NCI-H69 (cell line): ENCODE results near the gene THNSL1.

Source experiments
- DNase-seq: peaks from one replicate; lab custom pipeline; 2025; lab: John Stamatoyannopoulos, UW

The THNSL1 gene

DNA sequence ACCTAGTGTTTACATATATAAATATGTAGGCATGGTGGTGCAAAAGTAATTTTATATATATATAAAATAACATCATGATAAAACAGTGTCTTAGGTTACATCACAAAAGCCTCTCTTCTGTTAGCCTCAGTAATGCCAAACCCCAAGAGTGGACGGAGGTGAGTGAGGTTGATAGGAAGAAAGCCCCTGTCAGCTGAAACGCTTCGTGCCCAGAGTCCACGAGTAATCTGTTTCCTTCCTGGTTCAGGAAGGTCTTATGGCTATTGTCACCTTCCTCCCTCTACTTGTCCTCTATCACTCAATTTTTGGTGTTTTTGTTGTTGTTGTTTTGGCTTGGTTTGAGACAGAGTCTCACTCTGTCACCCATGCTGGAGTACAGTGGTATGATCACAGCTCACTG is 41.5 kb downstream of the THNSL1 start:
- DNase-seq = no peak

DNA sequence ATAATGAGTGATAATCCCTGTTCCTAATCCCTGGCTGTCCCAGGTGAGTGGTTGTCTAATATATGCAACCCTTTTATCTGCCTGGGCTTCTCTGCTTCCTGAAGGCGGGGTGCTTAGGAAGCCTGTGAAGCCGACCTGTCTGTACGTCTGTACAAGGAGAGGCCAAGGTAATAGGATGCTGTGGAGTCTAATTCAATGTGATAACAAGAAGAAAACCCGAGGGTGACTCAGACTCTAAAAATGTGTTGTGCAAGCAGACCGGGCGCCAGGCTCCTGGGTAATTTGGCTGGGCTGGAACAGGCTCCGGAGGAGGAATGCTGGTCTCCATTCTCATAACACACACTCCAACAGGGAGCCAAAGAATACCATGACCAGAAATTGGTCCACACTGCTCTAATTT is 43.6 kb downstream of the THNSL1 start:
- DNase-seq = peak; percentile 67

DNA sequence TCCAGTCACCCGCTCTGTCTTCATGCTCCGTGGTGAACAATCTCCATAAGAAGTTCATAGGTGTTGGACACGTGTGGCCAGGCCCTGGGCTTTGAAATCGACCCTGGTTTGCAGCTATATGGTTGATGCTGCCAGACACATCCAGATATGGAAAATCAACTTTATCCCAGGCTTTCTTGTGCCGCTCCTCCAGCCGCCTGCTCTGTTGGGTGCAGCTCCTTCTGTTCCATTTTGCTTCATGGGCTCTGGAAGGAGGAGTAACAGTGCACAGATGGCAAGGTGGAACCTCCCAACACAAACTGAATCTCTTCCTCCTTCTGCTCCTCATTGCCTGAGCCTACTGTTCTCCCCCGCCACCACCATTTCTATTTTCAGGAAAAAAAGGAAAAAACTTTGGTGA is 44.7 kb downstream of the THNSL1 start:
- DNase-seq = peak; percentile 33

DNA sequence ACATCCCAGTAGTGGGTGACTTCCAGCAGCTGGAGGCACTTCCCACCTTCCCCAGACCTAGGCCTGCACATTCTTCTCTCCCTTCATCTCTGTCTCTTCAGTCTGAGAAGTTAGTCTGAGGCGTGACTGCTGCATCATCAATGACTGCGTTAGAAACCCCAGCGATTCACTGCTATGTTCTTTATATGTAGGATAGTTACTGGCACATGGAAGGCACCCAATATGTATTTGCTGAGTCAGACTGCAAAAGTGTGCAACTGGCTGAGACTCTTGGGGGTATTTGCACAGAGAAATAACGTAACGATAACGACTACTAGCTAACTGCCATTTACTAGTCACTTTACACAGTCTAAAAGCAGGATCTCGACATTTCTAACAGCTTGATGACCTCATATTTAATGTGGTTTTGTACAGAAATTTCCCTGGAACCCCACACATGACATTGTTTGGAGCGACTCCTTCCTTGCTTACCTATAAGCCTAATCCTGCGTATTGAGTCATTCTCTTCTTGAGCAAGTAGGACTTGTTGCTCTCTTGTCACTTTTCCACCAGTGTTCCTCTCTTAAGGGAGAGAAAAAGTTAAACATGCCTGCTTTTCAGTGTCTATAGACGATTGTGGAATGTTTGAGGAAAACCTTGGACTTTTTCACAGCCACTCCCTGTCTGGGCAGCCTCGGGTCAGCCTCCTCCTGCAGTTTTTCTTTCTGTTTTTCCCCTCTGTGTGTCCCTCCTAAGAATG is 45.5 kb downstream of the THNSL1 start:
- peak; percentile 11 for DNase-seq

DNA sequence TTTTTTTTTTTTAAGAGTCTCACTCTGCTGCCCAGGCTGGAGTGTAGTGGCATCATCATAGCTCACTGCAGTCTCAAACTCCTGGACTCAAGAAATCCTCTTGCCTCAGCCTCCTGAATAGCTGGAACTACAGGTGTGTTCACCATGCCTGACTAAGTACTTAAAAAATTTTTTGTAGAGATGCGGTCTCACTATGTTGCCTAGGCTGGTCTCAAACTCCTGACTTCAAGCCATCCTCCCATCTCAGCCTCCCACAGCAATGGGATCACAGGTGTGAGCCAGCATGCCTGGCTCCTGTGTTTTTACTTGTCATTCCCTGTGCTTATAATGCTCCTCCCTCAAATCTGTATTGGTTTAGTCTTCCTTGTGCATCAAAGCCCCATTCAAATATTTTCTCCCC is 46.7 kb downstream of the THNSL1 start:
- DNase-seq = no peak

DNA sequence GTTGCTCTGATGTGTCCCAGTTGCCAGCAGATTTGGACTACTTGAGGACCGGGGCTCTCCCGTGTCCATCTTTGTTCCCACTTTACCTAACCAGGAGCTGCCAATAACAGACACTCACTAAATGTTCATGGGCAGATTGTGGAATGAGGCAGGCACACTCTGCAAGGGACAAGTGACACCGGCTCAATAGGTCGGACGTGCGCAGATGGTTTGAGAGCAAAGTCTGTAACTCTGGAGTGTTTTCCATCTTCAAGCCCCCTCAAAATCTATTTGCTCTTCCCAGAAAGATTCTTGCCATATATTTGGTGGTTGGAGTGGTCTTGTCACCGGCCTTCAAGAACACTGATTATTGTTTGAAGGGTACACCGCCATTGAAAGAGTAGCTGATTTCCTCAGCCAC is 47.2 kb downstream of the THNSL1 start:
- DNase-seq = no peak

DNA sequence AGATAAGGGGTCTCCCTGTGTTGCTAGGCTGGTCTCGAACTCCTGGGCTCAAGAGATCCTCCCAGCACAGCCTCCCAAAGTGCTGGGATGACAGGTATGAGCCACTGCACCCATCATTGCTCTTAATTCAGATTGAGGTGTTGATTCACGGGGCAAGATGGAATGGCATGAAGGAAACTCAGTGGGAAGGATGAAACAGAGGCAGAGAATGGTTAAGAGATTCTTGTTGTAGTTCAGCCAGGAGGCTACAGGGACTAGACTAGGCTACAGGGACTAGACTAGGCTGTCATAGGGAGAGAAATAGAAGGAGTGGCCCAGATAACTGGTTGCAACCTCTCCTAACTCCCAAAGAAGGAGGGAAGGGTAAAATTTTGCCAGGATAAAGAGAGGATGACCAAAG is 48.0 kb downstream of the THNSL1 start:
- no peak for DNase-seq

DNA sequence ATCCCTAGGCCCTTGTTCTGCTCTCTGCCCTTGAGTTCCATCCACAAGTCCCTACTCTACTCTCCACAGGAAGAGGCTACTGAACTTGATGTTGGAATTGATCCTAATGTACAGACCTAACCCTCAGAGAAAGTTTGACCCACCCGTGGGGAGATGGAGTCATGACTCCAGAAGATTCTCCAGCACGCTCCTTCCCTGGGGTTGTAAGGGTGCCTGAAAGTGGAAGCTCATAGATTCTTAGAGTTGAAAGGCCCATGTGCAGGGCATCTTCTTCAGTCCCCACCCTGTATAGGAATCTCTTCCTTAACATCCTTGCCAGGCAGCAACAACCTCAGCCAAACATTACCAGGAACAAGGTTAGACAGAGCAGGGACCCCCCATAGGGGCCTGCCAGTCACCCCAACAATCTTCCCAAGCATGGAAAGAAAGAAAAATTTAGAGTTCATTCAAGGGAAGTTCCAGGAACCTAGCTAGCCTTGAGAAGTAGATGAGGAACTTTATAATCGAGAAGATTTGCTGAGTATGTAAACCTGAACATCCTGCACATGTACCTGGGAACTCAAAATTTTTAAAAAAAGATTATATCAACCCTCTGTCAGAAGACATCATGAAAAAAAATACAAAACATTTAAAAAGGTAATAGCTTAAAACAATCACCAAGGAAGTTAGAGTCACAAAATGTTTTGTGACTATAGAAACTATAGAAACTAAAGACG is 49.5 kb downstream of the THNSL1 start:
- no peak for DNase-seq

DNA sequence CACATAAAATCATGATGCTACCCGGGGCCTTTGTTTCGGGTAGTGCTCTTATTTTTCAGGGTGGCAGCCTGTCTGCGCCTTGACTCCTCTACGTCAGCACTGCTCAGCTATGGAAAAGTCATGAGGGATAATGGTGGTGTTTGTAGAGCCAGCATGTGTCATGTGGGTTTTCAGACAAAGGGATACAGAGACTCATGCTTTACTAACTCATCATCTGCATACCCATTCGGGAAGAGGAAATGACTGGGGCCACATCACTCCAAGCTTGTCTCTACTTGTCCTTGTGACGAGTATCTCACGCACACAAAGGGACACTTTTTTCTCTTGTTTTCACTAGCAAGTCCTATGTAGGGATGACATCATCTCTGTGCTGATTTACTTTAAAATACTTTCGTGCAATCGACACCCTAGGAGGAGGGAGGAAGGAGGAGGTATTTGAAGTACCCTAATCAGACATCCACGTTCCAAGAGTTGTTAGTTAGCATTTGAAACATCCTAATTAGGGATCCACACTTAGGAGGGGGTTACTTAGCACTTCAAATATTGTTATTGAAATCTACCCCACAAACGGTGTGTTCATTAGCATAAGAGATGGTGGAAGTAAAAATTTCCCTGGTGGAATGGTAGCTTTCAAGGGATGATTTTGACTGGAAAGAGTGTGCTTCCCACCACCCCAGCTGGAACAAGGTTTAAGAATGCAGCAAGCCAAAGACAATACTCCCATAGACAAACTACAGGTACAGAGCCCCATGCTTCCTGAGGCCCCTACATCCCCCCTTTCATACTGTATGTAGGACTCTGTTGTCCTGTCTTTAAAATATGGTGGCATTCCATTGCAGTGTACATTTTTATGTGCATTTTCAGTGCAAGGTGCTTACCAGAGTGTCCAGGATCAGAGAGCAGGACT is 52.0 kb downstream of the THNSL1 start:
- peak; percentile 22 for DNase-seq

DNA sequence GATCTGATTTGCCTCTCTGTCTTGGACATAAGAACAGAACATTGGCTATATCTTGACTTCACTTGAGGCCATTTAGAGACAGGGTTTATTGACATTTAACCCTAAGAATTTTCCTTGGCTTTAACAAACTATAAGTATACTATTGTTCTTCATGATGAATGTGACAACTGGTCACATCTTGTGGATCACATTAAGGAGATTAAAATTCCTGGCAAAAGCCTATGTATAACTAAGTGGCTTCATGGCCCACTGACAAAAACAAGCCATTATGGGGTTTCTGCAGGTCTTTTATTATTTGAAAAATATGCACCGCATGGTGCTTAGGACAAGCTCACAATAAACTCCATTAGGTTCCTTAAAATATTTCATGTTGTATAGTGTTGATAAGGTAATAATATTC is 54.8 kb downstream of the THNSL1 start:
- no peak for DNase-seq

DNA sequence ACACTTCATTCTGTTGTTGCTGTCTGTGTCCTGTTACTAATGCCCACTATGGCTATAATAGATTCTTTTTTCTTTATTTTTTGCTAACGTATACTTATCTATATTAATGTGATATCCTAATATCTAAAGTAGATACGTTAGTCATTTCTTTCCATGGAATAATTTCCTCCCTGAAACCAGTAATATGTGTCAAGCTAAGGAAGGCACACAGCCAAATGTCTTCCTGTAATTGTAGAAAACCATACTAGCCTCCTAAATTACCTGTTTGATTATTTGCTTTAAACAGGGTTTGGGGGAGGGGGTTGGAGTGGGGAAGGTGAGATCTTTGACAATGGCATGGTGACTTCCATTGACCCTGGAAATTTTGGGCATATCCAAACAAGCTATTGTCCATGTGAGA is 56.4 kb downstream of the THNSL1 start:
- peak; percentile 62 for DNase-seq

DNA sequence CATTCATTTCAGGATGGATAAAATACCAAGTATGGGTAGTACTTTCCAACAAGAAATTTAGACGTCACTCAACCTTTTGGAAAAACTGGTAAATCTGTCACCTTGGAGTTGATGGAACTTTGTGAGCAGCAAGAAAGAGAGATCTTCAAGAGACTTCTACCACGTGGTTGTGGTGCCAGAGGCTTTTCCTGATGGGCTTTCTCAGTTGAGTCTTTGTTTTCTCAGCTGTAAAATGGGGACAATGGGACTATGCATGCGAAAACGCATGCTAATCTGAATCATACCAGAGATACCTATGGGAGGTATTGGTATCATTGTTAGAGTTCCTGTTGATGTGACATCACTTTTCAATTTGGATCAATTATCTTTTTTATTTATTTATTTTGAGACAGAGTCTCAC is 59.4 kb downstream of the THNSL1 start:
- no peak for DNase-seq
